ENCODE data around the gene C5orf63. TPM values are rescaled to one million over a fixed set of nuclear protein-coding genes. Genes with fewer than 3 reads are reported as not detected.

The C5orf63 gene
- polyA plus RNA-seq, 1 donor from 2014 or later = not detected

GRCh38 chr5:127061537-127061936, 11.8 kb downstream of the C5orf63 start:
- TF ChIP-seq SMC3 (conservative IDR thresholded peaks at IDR 0.05; ENCODE audit: poor library complexity) = no peak
- no peak for TF ChIP-seq POLR2AphosphoS5 (IDR thresholded peaks at IDR 0.05)
- no peak for TF ChIP-seq REST (IDR thresholded peaks at IDR 0.05; ENCODE audit: borderline replicate concordance)
- TF ChIP-seq RAD21 (conservative IDR thresholded peaks at IDR 0.05) = no peak
- TF ChIP-seq EZH2 (IDR thresholded peaks at IDR 0.05; ENCODE audit: borderline replicate concordance, insufficient read depth, low read length, poor library complexity, severe bottlenecking) = no peak
- no peak for TF ChIP-seq TAF1 (IDR thresholded peaks at IDR 0.05; ENCODE audit: low read depth)
- TF ChIP-seq MXI1 (conservative IDR thresholded peaks at IDR 0.05; ENCODE audit: poor library complexity, severe bottlenecking) = no peak
- TF ChIP-seq EP300 (conservative IDR thresholded peaks at IDR 0.05; ENCODE audit: poor library complexity, severe bottlenecking) = no peak
- TF ChIP-seq, protein P1, sequence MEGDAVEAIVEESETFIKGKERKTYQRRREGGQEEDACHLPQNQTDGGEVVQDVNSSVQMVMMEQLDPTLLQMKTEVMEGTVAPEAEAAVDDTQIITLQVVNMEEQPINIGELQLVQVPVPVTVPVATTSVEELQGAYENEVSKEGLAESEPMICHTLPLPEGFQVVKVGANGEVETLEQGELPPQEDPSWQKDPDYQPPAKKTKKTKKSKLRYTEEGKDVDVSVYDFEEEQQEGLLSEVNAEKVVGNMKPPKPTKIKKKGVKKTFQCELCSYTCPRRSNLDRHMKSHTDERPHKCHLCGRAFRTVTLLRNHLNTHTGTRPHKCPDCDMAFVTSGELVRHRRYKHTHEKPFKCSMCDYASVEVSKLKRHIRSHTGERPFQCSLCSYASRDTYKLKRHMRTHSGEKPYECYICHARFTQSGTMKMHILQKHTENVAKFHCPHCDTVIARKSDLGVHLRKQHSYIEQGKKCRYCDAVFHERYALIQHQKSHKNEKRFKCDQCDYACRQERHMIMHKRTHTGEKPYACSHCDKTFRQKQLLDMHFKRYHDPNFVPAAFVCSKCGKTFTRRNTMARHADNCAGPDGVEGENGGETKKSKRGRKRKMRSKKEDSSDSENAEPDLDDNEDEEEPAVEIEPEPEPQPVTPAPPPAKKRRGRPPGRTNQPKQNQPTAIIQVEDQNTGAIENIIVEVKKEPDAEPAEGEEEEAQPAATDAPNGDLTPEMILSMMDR (IDR thresholded peaks at IDR 0.05; ENCODE audit: poor library complexity, severe bottlenecking) = no peak
- Histone ChIP-seq H3K79me2 (replicated peaks; ENCODE audit: insufficient read depth, low read length) (no peaks in the 10 kb centered on the region), H4K20me1 (ENCODE audit: insufficient read depth) (no peaks in the 10 kb centered on the region), H3K4me2 (ENCODE audit: low read length) (no peak overlapping the region), H3K9me3 (ENCODE audit: low read length) (no peaks in the 10 kb centered on the region), H3K4me3 (ENCODE audit: low read length) (no peak overlapping the region), H2AFZ (ENCODE audit: low read depth, low read length) (no peak overlapping the region), H3K9me2 (ENCODE audit: insufficient read depth, low read length) (no peaks in the 10 kb centered on the region), H3K27me3 (ENCODE audit: insufficient read depth, low read depth, low read length) (no peaks in the 10 kb centered on the region), H3K27ac (ENCODE audit: low read length) (no peak overlapping the region), H3F3A (ENCODE audit: insufficient read depth, low read length, poor library complexity, severe bottlenecking) (no peaks in the 10 kb centered on the region), H3K36me3 (ENCODE audit: insufficient read depth, low read length) (no peaks in the 10 kb centered on the region), H3K9ac (ENCODE audit: low read length) (no peak overlapping the region)

- TF ChIP-seq TAF1 (IDR thresholded peaks at IDR 0.05; ENCODE audit: low read depth) (no peak), POLR2AphosphoS5 (IDR thresholded peaks at IDR 0.05) (no peak), RAD21 (conservative IDR thresholded peaks at IDR 0.05) (no peak), SMC3 (conservative IDR thresholded peaks at IDR 0.05; ENCODE audit: poor library complexity) (no peak), MXI1 (conservative IDR thresholded peaks at IDR 0.05; ENCODE audit: poor library complexity, severe bottlenecking) (no peak), REST (IDR thresholded peaks at IDR 0.05; ENCODE audit: borderline replicate concordance) (no peak), EP300 (conservative IDR thresholded peaks at IDR 0.05; ENCODE audit: poor library complexity, severe bottlenecking) (no peak)
- TF ChIP-seq, protein P1 (IDR thresholded peaks at IDR 0.05; ENCODE audit: poor library complexity, severe bottlenecking) = no peak
- no peaks in the 10 kb centered on the region for H4K20me1 ChIP-seq (ENCODE audit: insufficient read depth)
- H3K36me3 ChIP-seq (ENCODE audit: insufficient read depth, low read length) = no peaks in the 10 kb centered on the region
- H3F3A ChIP-seq (ENCODE audit: insufficient read depth, low read length, poor library complexity, severe bottlenecking) = no peaks in the 10 kb centered on the region
- no peak overlapping the region for H3K9ac ChIP-seq (ENCODE audit: low read length)
- no peaks in the 10 kb centered on the region for H3K79me2 ChIP-seq (replicated peaks; ENCODE audit: insufficient read depth, low read length)
- no peak overlapping the region for H3K27ac ChIP-seq (ENCODE audit: low read length)
- no peaks in the 10 kb centered on the region for H3K9me2 ChIP-seq (ENCODE audit: insufficient read depth, low read length)
- H3K9me3 ChIP-seq (ENCODE audit: low read length) = no peaks in the 10 kb centered on the region
- H2AFZ ChIP-seq (ENCODE audit: low read depth, low read length) = no peak overlapping the region
- H3K4me2 ChIP-seq (ENCODE audit: low read length) = no peak overlapping the region
- no peaks in the 10 kb centered on the region for H3K27me3 ChIP-seq (ENCODE audit: insufficient read depth, low read depth, low read length)
- no peak overlapping the region for H3K4me3 ChIP-seq (ENCODE audit: low read length)
Measured at GRCh38 chr5:127060470-127060985, 12.8 kb downstream of the C5orf63 start.
